GM19452 (cell line): Measurements from ENCODE around the gene ABCB1.

ENCODE experiments used
- ATAC-seq: cut with Tn5 transposase; IDR thresholded peaks from one replicate; pipeline ENCODE4 v1.9.1; 2021; ENCODE audit not compliant: unreplicated experiment

Gene ABCB1

GRCh38 chr7:87600130-87601124, at the start of gene ABCB1:
TSS of gene ABCB1 (minus strand) at chr7:87600884. CDS start at chr7:87600184, 700 bp downstream.
- ATAC-seq, result peak; percentile 49

GRCh38 chr7:87648316-87648715, 47.6 kb upstream of the ABCB1 start:
- ATAC-seq, result no peak

GRCh38 chr7:87645446-87645845, 44.8 kb upstream of the ABCB1 start:
- no peak for ATAC-seq

- no peak for ATAC-seq
Measured at GRCh38 chr7:87635921-87636320, 35.2 kb upstream of the ABCB1 start.

GRCh38 chr7:87628780-87629569, 28.3 kb upstream of the ABCB1 start:
- ATAC-seq, result no peak

- peak; percentile 22 for ATAC-seq
Measured at GRCh38 chr7:87627634-87627994, 26.9 kb upstream of the ABCB1 start.

- no peak for ATAC-seq
Measured at GRCh38 chr7:87625101-87625500, 24.4 kb upstream of the ABCB1 start.

- ATAC-seq, result no peak
Measured at GRCh38 chr7:87624628-87625027, 23.9 kb upstream of the ABCB1 start.

GRCh38 chr7:87615197-87615596, 14.5 kb upstream of the ABCB1 start:
- no peak for ATAC-seq

- ATAC-seq, result no peak
Measured at GRCh38 chr7:87609916-87610315, 9.2 kb upstream of the ABCB1 start.

- ATAC-seq, result no peak
Measured at GRCh38 chr7:87608431-87608830, 7.7 kb upstream of the ABCB1 start.

- no peak for ATAC-seq
Measured at GRCh38 chr7:87604264-87604663, 3.6 kb upstream of the ABCB1 start.

- ATAC-seq, result peak; percentile 94
Measured at GRCh38 chr7:87599336-87599735, 1.3 kb downstream of the ABCB1 start.

- ATAC-seq, result peak; percentile 30
Measured at GRCh38 chr7:87598234-87599009, 2.3 kb downstream of the ABCB1 start.

GRCh38 chr7:87596696-87597095, 4.0 kb downstream of the ABCB1 start:
- no peak for ATAC-seq

- no peak for ATAC-seq
Measured at GRCh38 chr7:87596136-87596535, 4.5 kb downstream of the ABCB1 start.

- no peak for ATAC-seq
Measured at GRCh38 chr7:87592300-87592699, 8.4 kb downstream of the ABCB1 start.

GRCh38 chr7:87591211-87591610, 9.5 kb downstream of the ABCB1 start:
- ATAC-seq, result no peak

- no peak for ATAC-seq
Measured at GRCh38 chr7:87590578-87590977, 10.1 kb downstream of the ABCB1 start.

- ATAC-seq, result no peak
Measured at GRCh38 chr7:87589631-87590030, 11.1 kb downstream of the ABCB1 start.

- no peak for ATAC-seq
Measured at GRCh38 chr7:87581723-87582122, 19.0 kb downstream of the ABCB1 start.
